Activated CD4-positive, alpha-beta T cell treated with anti-CD3 and anti-CD28 coated beads for 48 hours (primary cell): Measurements from ENCODE around the gene TREM1.

Experiments
- DNase-seq: peaks from one replicate; pipeline ENCODE4 v3.0.0-alpha.2; 2020

Gene TREM1

GRCh38 chr6:41294214-41294872 lies 7.9 kb upstream of the TREM1 start:
- peak; percentile 40 for DNase-seq

GRCh38 chr6:41291717-41292116 lies 5.2 kb upstream of the TREM1 start:
- no peak for DNase-seq

- no peak for DNase-seq
Measured at GRCh38 chr6:41289815-41290214, 3.3 kb upstream of the TREM1 start.

- DNase-seq: no peak
Measured at GRCh38 chr6:41288754-41289129, 2.3 kb upstream of the TREM1 start.

GRCh38 chr6:41288030-41288753 lies 1.7 kb upstream of the TREM1 start:
- DNase-seq: no peak

GRCh38 chr6:41284726-41285125 lies 1.8 kb downstream of the TREM1 start:
- no peak for DNase-seq

- no peak for DNase-seq
Measured at GRCh38 chr6:41283600-41283999, 2.9 kb downstream of the TREM1 start.

GRCh38 chr6:41280381-41281057 lies 6.0 kb downstream of the TREM1 start:
- DNase-seq: no peak

- DNase-seq: peak; percentile 75
Measured at GRCh38 chr6:41278699-41279405, 7.6 kb downstream of the TREM1 start.

- DNase-seq: no peak
Measured at GRCh38 chr6:41277605-41278004, 8.9 kb downstream of the TREM1 start.

GRCh38 chr6:41275489-41275888 lies 11.0 kb downstream of the TREM1 start:
- no peak for DNase-seq

- DNase-seq: no peak
Measured at GRCh38 chr6:41274256-41274655, 12.2 kb downstream of the TREM1 start.

- DNase-seq: no peak
Measured at GRCh38 chr6:41273714-41274113, 12.8 kb downstream of the TREM1 start.

GRCh38 chr6:41272591-41273240 lies 13.8 kb downstream of the TREM1 start:
- no peak for DNase-seq

- no peak for DNase-seq
Measured at GRCh38 chr6:41271901-41272395, 14.5 kb downstream of the TREM1 start.

GRCh38 chr6:41269716-41270115 lies 16.8 kb downstream of the TREM1 start:
- DNase-seq: no peak

- no peak for DNase-seq
Measured at GRCh38 chr6:41269166-41269565, 17.3 kb downstream of the TREM1 start.

GRCh38 chr6:41268478-41268877 lies 18.0 kb downstream of the TREM1 start:
- no peak for DNase-seq

- no peak for DNase-seq
Measured at GRCh38 chr6:41266541-41266940, 19.9 kb downstream of the TREM1 start.

GRCh38 chr6:41263267-41263666 lies 23.2 kb downstream of the TREM1 start:
- no peak for DNase-seq

- no peak for DNase-seq
Measured at GRCh38 chr6:41262401-41262800, 24.1 kb downstream of the TREM1 start.

GRCh38 chr6:41258196-41258493 lies 28.3 kb downstream of the TREM1 start:
- DNase-seq: no peak
